Measurements from ENCODE around the gene ERAS. TPM values are rescaled to one million over a fixed set of nuclear protein-coding genes. Genes with fewer than 3 reads are reported as not detected.

The ERAS gene
- total and polyA plus RNA-seq, 2 donors (not counting 3 experiments of a cell fraction or from before 2014, with no cell fraction given), result 0.14 TPM; not detected in 1

DNA sequence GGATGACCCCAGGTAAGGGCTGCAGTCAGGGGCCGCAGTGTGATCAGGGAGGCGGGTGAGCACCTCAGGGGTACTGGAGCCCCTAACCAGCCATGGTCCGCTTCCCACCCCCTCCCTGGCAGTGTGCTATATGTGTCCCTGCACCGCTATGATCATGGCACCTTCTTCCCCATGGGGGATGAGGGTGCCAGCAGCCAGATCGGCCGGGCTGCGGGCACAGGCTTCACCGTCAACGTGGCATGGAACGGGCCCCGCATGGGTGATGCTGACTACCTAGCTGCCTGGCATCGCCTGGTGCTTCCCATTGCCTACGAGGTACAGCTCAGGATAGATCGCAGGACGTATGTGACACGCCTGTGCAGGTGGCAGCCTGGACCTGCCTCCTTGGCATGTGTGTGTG, 8.2 kb upstream of the ERAS start:
- dilution Hi-C loops (cut with MboI; ENCODE audit: extremely low pct_ligation_motif_present, low sequenced_read_pairs), result no loop called here
- no peaks in the 10 kb centered on the region for H3K27me3 ChIP-seq (ENCODE audit: control insufficient read depth in 2 of 2, insufficient read depth in 2 of 2, low read length in 2 of 2)
- ChIA-PET CTCF (no interaction called here), POLR2A (no interaction called here)
- intact Hi-C loops (cut with micrococcal nuclease), result no loop called here
- no peak overlapping the region for H3K4me3 ChIP-seq (replicated peaks in 1 of 3; ENCODE audit: insufficient read depth in 1 of 3, low read depth in 1 of 3, low read length in 3 of 3)
- no peaks in the 10 kb centered on the region for H3K9me3 ChIP-seq (replicated peaks; ENCODE audit: control insufficient read depth, insufficient read depth, low read length)
- no peak overlapping the region for H3K27ac ChIP-seq (ENCODE audit: insufficient read depth, low read depth, low read length)
- no peak overlapping the region for H3K9ac ChIP-seq (replicated peaks; ENCODE audit: extremely low read depth, insufficient read depth, low read length)
- H3K9me1 ChIP-seq (replicated peaks; ENCODE audit: control insufficient read depth, extremely low read depth, insufficient read depth, low read length), result no peaks in the 10 kb centered on the region
- peaks cover 0 to 2% of the 10 kb centered on the region in 2 experiments for H3K36me3 ChIP-seq (ENCODE audit: control insufficient read depth in 2 of 2, extremely low read depth in 1 of 2, insufficient read depth in 2 of 2, low read length in 2 of 2)
- DNase-seq (ENCODE audit: low read depth, low spot score) (no peak), FAIRE-seq (no peak)
- no peak overlapping the region for H3K4me2 ChIP-seq (ENCODE audit: insufficient read depth, low read length)
- BruUV-seq (replicated peaks), result no TSS peak
- no peaks in the 10 kb centered on the region for H4K20me1 ChIP-seq (replicated peaks; ENCODE audit: control insufficient read depth, extremely low read depth, insufficient read depth, low read length)
- H3K4me1 ChIP-seq (ENCODE audit: control insufficient read depth, extremely low read depth, insufficient read depth, low read length), result no peaks in the 10 kb centered on the region
- H2AFZ ChIP-seq (ENCODE audit: low read depth, low read length), result no peak overlapping the region
- TF ChIP-seq FOS (IDR thresholded peaks at IDR 0.05; ENCODE audit: borderline replicate concordance, insufficient read depth, low read length), result no peak
- TF ChIP-seq, protein P1, sequence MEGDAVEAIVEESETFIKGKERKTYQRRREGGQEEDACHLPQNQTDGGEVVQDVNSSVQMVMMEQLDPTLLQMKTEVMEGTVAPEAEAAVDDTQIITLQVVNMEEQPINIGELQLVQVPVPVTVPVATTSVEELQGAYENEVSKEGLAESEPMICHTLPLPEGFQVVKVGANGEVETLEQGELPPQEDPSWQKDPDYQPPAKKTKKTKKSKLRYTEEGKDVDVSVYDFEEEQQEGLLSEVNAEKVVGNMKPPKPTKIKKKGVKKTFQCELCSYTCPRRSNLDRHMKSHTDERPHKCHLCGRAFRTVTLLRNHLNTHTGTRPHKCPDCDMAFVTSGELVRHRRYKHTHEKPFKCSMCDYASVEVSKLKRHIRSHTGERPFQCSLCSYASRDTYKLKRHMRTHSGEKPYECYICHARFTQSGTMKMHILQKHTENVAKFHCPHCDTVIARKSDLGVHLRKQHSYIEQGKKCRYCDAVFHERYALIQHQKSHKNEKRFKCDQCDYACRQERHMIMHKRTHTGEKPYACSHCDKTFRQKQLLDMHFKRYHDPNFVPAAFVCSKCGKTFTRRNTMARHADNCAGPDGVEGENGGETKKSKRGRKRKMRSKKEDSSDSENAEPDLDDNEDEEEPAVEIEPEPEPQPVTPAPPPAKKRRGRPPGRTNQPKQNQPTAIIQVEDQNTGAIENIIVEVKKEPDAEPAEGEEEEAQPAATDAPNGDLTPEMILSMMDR (IDR thresholded peaks at IDR 0.05; ENCODE audit: extremely low read depth in 1 of 2, insufficient read depth in 1 of 2, low read depth in 1 of 2, low read length in 2 of 2), result no peak
- no peak for TF ChIP-seq POLR2A (IDR thresholded peaks at IDR 0.05; ENCODE audit: low read depth, low read length)
- TF ChIP-seq EZH2 (IDR thresholded peaks at IDR 0.05; ENCODE audit: borderline replicate concordance, low read depth, low read length, severe bottlenecking), result no peak
- TF ChIP-seq JUN (IDR thresholded peaks at IDR 0.05; ENCODE audit: borderline replicate concordance, insufficient read depth, insufficient read length, low read depth), result no peak
- TF ChIP-seq POLR2AphosphoS5 (IDR thresholded peaks at IDR 0.05; ENCODE audit: insufficient read depth, low read depth, low read length), result no peak
- H3K79me2 ChIP-seq (ENCODE audit: control insufficient read depth, insufficient read depth, low read length), result no peaks in the 10 kb centered on the region

DNA sequence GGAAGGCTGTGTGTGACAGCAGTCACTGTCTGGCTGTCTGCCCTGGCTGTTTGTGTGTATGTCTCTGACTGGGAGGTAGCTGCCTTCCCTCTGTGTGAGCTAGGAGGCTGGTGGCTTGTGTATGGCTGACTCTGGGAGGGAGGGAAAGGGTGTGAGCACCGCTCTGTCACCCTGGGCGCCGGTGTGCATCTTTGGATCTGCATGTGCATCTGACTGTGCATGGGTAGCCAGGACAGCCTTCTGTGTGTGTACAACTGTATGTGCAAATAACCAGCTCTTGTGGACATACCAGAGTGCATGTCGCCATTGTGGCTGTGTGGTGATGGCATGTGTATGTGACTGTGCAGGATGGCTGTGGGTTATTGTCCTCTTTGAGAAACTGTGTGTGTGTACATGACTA, 7.4 kb upstream of the ERAS start:
- no peak overlapping the region for H3K9ac ChIP-seq (replicated peaks; ENCODE audit: extremely low read depth, insufficient read depth, low read length)
- no peak overlapping the region for H3K27ac ChIP-seq (ENCODE audit: insufficient read depth, low read depth, low read length)
- H3K79me2 ChIP-seq (ENCODE audit: control insufficient read depth, insufficient read depth, low read length), result no peaks in the 10 kb centered on the region
- H3K9me1 ChIP-seq (replicated peaks; ENCODE audit: control insufficient read depth, extremely low read depth, insufficient read depth, low read length), result no peaks in the 10 kb centered on the region
- dilution Hi-C loops (cut with MboI; ENCODE audit: extremely low pct_ligation_motif_present, low sequenced_read_pairs), result no loop called here
- DNase-seq (ENCODE audit: low read depth, low spot score) (no peak), FAIRE-seq (no peak)
- POLR2A ChIA-PET, result no interaction called here
- no peak overlapping the region for H3K4me2 ChIP-seq (ENCODE audit: insufficient read depth, low read length)
- H3K36me3 ChIP-seq (ENCODE audit: control insufficient read depth in 2 of 2, extremely low read depth in 1 of 2, insufficient read depth in 2 of 2, low read length in 2 of 2), result peaks cover 0 to 2% of the 10 kb centered on the region in 2 experiments
- CTCF ChIA-PET, result no interaction called here
- no peak overlapping the region for H2AFZ ChIP-seq (ENCODE audit: low read depth, low read length)
- H3K4me1 ChIP-seq (ENCODE audit: control insufficient read depth, extremely low read depth, insufficient read depth, low read length), result no peaks in the 10 kb centered on the region
- no peaks in the 10 kb centered on the region for H4K20me1 ChIP-seq (replicated peaks; ENCODE audit: control insufficient read depth, extremely low read depth, insufficient read depth, low read length)
- H3K9me3 ChIP-seq (replicated peaks; ENCODE audit: control insufficient read depth, insufficient read depth, low read length), result no peaks in the 10 kb centered on the region
- TF ChIP-seq GATA2 (IDR thresholded peaks at IDR 0.05; ENCODE audit: insufficient read depth, insufficient read length, low read depth, low read length) (no peak), JUN (IDR thresholded peaks at IDR 0.05; ENCODE audit: borderline replicate concordance, insufficient read depth, insufficient read length, low read depth) (no peak), FOS (IDR thresholded peaks at IDR 0.05; ENCODE audit: borderline replicate concordance, insufficient read depth, low read length) (no peak), POLR2AphosphoS5 (IDR thresholded peaks at IDR 0.05; ENCODE audit: insufficient read depth, low read depth, low read length) (no peak), MYC (IDR thresholded peaks at IDR 0.05; ENCODE audit: low read depth, low read length) (no peak), POLR2A (IDR thresholded peaks at IDR 0.05; ENCODE audit: low read depth, low read length) (no peak), EZH2 (IDR thresholded peaks at IDR 0.05; ENCODE audit: borderline replicate concordance, low read depth, low read length, severe bottlenecking) (no peak)
- TF ChIP-seq, protein P1 (IDR thresholded peaks at IDR 0.05; ENCODE audit: extremely low read depth in 1 of 2, insufficient read depth in 1 of 2, low read depth in 1 of 2, low read length in 2 of 2), result no peak
- H3K27me3 ChIP-seq (ENCODE audit: control insufficient read depth in 2 of 2, insufficient read depth in 2 of 2, low read length in 2 of 2), result no peaks in the 10 kb centered on the region
- BruUV-seq (replicated peaks), result no TSS peak
- no peak overlapping the region for H3K4me3 ChIP-seq (replicated peaks in 1 of 3; ENCODE audit: insufficient read depth in 1 of 3, low read depth in 1 of 3, low read length in 3 of 3)
- intact Hi-C loops (cut with micrococcal nuclease), result no loop called here

Measured in endothelial cell of umbilical vein (primary cell).